ENCODE data around the gene CCND1. TPM values are rescaled to one million over a fixed set of nuclear protein-coding genes. Genes with fewer than 3 reads are reported as not detected.

The CCND1 gene
- total RNA-seq, 1 experiment from 2014 or later, result 372 TPM

DNA sequence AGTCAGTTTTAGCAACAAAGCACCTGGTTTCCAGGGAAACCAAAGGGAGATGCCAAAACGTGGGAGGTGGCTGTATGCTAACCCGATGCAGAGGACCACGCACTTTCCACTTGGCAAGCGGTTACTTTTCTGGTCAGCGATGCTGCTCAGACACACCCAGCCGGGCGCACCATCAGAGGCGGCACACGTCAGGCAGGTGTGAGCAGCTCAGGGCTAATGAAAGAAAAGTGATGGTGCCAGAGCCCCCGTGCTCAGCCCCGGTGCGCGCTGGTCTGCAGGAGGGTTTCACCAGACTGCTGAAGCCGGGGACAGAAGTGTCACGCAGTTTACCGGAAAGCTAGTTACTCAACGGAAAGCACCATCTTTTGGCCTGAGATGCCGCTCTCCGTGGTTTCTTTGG, 28.5 kb downstream of the CCND1 start:
- no peaks in the 10 kb centered on the region for H4K20me1 ChIP-seq (ENCODE audit: control insufficient read depth, insufficient read depth, insufficient read length)

More for the DNA sequence above, 28.5 kb downstream of the CCND1 start:
- H3K27me3 ChIP-seq (ENCODE audit: insufficient read depth, low read length), result no peaks in the 10 kb centered on the region
- no peak overlapping the region for H4K5ac ChIP-seq (ENCODE audit: insufficient read length, low read depth, low read length)
- TF ChIP-seq, protein P1, sequence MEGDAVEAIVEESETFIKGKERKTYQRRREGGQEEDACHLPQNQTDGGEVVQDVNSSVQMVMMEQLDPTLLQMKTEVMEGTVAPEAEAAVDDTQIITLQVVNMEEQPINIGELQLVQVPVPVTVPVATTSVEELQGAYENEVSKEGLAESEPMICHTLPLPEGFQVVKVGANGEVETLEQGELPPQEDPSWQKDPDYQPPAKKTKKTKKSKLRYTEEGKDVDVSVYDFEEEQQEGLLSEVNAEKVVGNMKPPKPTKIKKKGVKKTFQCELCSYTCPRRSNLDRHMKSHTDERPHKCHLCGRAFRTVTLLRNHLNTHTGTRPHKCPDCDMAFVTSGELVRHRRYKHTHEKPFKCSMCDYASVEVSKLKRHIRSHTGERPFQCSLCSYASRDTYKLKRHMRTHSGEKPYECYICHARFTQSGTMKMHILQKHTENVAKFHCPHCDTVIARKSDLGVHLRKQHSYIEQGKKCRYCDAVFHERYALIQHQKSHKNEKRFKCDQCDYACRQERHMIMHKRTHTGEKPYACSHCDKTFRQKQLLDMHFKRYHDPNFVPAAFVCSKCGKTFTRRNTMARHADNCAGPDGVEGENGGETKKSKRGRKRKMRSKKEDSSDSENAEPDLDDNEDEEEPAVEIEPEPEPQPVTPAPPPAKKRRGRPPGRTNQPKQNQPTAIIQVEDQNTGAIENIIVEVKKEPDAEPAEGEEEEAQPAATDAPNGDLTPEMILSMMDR (conservative IDR thresholded peaks at IDR 0.05), result no peak
- no peak overlapping the region for H3T11ph ChIP-seq (ENCODE audit: low read length)
- peaks cover 10 to 17% of the 10 kb centered on the region in 2 experiments for H3K4me1 Mint-ChIP-seq
- no peak overlapping the region for H3K56ac ChIP-seq (ENCODE audit: insufficient read length, low read depth, low read length)
- H3K27ac Mint-ChIP-seq, result no peak overlapping the region
- WGBS (ENCODE audit: extremely low coverage, insufficient read length, low lambda C conversion rate), result no CpG with 5 or more reads among the region's 19 CpGs
- H3K9me3 Mint-ChIP-seq, result no peaks in the 10 kb centered on the region
- H3K23me2 ChIP-seq (ENCODE audit: insufficient read length, low read depth, low read length, poor library complexity, severe bottlenecking), result peaks cover 4% of the 10 kb centered on the region
- H2BK120ac ChIP-seq (ENCODE audit: low read depth, low read length, poor library complexity, severe bottlenecking), result no peak overlapping the region
- no peak overlapping the region for H2BK20ac ChIP-seq (ENCODE audit: low read depth, low read length, poor library complexity, severe bottlenecking)
- H4K8ac ChIP-seq (replicated peaks; ENCODE audit: insufficient read length, low read depth, low read length), result no peak overlapping the region
- no peak overlapping the region for H2BK12ac ChIP-seq (ENCODE audit: insufficient read length, low read depth, low read length)
- no peak overlapping the region for H3K18ac ChIP-seq (ENCODE audit: insufficient read length, low read depth, low read length)
- H3K14ac ChIP-seq (ENCODE audit: insufficient read depth, low read length), result no peak overlapping the region
- DNase-seq, result no peak
- no peak overlapping the region for H3K4me2 ChIP-seq (ENCODE audit: insufficient read depth, insufficient read length, low read length)
- H3K23ac ChIP-seq (ENCODE audit: insufficient read length, low read depth, low read length), result no peak overlapping the region
- peaks cover 12 to 57% (median 46%) of the 10 kb centered on the region in 3 experiments; a peak in 6 of 7 replicates for H3K36me3 Mint-ChIP-seq (ENCODE audit: insufficient read depth in 1 of 3, low read depth in 3 of 3)
- H3K27me3 Mint-ChIP-seq (ENCODE audit: low read depth), result no peaks in the 10 kb centered on the region
- H4K91ac ChIP-seq (ENCODE audit: insufficient read length, low read depth, low read length), result no peak overlapping the region
- H3K9me3 ChIP-seq (ENCODE audit: control insufficient read depth, low read depth, low read length), result no peaks in the 10 kb centered on the region
- H3K4ac ChIP-seq (ENCODE audit: low read depth, low read length), result no peak overlapping the region
- H2BK5ac ChIP-seq (ENCODE audit: insufficient read length, low read length), result no peak overlapping the region
- H3K27ac ChIP-seq (ENCODE audit: insufficient read length, low read depth, low read length), result no peak overlapping the region
- no peaks in the 10 kb centered on the region; the same call in 1 of the 2 replicates for H3K4me1 ChIP-seq (ENCODE audit: insufficient read depth, low read length)
- peaks cover 5% of the 10 kb centered on the region; the same call in 1 of the 2 replicates for H3K79me2 ChIP-seq (ENCODE audit: insufficient read depth, low read length)
- no peak overlapping the region for H2BK15ac ChIP-seq (ENCODE audit: low read depth, low read length)
- no peak overlapping the region for H2AK5ac ChIP-seq (ENCODE audit: insufficient read length, low read length)
- no peak overlapping the region for H3K9ac ChIP-seq (ENCODE audit: extremely low read depth, insufficient read length, low read length)
- no peak overlapping the region for H3K4me3 Mint-ChIP-seq
- H3K79me1 ChIP-seq (ENCODE audit: insufficient read depth, low read depth, low read length, poor library complexity, severe bottlenecking), result peaks cover 11% of the 10 kb centered on the region
- no peak overlapping the region for H2AFZ ChIP-seq (ENCODE audit: low read length)
